GM10248 (cell line): ENCODE data around the gene LSP1.

Source experiments
- CTCF ChIA-PET: fragments of 300-600 bp; sonication (Branson Sonifier 250); formaldehyde crosslinking; extraction: SDS; loops from one replicate; lab custom pipeline; 2021; ENCODE audit warnings: antibody characterized with exemption; lab: Yijun Ruan, JAX
- POLR2A ChIA-PET: fragments of 350-650 bp; sonication (Branson Sonifier 250); formaldehyde crosslinking; extraction: SDS; loops from one replicate; lab custom pipeline; 2020; ENCODE audit warnings: antibody characterized with exemption; lab: Yijun Ruan, JAX
- DNase-seq: peaks from one replicate; pipeline ENCODE4 v3.0.0; 2012; ENCODE audit errors: extremely low spot score
- TF ChIP-seq, protein P1 (sequence below): IDR thresholded peaks from 2 replicates; pipeline ENCODE4 v1.5.1; 2012; ENCODE audit warnings: mild to moderate bottlenecking, low read depth; ENCODE audit errors: extremely low read depth, missing control alignments, control extremely low read depth

LSP1 gene

DNA sequence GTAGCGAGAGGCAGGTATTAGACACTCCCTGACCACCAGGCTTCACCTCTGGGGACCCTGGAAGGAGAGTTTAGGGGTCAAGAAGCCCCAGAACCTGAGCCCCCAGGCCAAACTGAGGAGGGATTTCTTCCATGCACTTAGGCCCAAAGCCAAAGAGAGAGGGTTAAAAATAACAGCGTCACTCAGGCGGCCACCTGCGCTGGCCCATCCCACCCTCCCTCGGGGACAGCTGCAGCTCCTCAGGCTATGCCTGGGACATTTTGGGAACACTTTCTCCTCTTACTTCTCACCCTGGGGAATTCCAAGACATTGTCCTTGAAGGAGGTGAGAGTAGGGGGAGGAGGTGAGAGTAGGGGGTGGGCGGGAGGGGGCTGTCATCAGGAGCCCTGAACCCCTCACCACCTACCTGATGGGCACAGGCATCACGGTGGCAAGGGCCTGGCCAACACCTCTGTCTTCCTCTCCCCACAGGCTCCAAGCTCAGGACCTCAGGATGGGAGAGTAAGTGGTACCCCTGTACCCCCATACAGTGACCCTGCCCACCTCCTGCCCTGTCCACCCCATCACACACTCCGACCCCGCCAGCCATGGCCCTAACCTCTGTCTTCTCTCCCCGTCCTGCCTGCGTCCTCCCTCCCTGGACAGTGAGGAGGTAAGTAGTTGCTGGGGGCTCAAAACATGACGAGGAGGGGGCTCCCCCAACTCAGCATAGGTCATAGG is 13.5 kb upstream of the LSP1 start:
- ChIA-PET CTCF (interaction anchor here (1.2 to 1.9 kb wide), 5 partner anchors 146 to 317 kb away, joined by 3 to 20 read pairs (median 6); no protein-coding TSS in a partner anchor), POLR2A (no interaction called here)
- DNase-seq, result no peak
- TF ChIP-seq, protein P1, sequence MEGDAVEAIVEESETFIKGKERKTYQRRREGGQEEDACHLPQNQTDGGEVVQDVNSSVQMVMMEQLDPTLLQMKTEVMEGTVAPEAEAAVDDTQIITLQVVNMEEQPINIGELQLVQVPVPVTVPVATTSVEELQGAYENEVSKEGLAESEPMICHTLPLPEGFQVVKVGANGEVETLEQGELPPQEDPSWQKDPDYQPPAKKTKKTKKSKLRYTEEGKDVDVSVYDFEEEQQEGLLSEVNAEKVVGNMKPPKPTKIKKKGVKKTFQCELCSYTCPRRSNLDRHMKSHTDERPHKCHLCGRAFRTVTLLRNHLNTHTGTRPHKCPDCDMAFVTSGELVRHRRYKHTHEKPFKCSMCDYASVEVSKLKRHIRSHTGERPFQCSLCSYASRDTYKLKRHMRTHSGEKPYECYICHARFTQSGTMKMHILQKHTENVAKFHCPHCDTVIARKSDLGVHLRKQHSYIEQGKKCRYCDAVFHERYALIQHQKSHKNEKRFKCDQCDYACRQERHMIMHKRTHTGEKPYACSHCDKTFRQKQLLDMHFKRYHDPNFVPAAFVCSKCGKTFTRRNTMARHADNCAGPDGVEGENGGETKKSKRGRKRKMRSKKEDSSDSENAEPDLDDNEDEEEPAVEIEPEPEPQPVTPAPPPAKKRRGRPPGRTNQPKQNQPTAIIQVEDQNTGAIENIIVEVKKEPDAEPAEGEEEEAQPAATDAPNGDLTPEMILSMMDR, result no peak

DNA sequence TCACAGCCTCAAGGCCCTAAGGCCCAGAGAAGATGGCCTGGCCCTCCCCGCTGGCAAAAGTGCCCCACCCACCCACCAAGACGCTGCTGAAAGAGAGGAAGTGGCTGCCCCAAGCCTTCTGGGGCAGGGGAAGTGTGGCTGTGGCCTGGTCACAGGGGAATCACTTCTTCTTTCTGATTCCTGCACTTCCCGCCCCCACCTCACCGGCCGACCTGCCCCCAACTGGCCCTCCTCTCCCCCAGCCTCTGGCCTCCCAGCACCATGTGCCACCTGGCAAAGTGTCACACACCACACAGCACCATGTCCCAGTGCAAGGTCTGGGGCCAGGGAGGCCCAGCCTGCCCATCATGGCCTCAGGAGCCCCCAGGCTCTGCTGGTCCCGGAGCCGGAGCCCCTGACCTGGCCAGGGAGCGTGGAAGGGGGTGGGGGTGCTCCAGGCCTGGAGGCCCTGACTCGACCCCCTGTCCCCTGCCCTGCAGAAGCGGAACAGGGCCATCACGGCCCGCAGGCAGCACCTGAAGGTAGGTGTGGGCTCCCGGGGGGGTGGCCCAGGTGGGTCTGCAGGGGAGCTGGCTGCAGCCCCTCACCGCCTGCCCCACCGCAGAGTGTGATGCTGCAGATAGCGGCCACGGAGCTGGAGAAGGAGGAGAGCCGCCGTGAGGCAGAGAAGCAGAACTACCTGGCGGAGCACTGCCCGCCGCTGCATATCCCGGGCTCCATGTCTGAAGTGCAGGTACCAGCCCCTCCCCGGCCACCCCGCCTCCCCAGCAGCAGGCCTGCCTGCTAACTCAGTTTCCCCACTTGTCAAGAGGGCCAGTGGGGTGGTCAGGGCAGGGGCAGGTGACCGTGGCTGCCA is 12.7 kb upstream of the LSP1 start:
- POLR2A ChIA-PET, result no interaction called here
- TF ChIP-seq, protein P1, result no peak
- DNase-seq, result peak; percentile 80
- CTCF ChIA-PET, result interaction anchor here (0.8 to 2.9 kb wide), 6 partner anchors 8 to 311 kb away, joined by 3 to 20 read pairs (median 6); no protein-coding TSS in a partner anchor

DNA sequence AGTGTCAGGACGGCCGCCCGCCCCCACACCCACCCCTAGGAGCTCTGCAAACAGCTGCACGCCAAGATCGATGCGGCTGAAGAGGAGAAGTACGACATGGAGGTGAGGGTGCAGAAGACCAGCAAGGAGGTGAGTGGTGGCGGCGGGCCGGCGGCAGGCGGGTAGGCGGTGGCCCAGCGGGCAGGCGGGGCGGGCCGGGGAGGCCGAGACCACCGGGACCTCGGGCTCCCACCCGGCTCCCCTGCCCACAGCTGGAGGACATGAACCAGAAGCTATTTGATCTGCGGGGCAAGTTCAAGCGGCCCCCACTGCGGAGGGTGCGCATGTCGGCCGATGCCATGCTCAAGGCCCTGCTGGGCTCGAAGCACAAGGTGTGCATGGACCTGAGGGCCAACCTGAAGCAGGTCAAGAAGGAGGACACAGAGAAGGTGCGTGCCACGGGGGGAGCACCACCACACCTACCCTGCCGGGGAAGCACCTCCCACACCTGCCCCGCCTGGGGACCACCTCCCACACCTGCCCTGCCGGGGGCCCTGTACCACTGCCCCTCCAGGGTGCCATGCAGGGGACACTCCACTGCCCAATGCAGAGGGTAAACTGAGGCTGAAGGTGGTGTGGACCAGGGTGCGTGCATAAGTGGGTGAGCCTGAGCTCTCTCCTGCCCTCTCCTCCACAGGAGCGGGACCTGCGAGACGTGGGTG is 12.0 kb upstream of the LSP1 start:
- POLR2A ChIA-PET, result no interaction called here
- CTCF ChIA-PET, result interaction anchor here (0.8 to 2.9 kb wide), 5 partner anchors 8 to 310 kb away, joined by 3 to 12 read pairs (median 6); no protein-coding TSS in a partner anchor
- TF ChIP-seq, protein P1, result no peak
- no peak for DNase-seq

DNA sequence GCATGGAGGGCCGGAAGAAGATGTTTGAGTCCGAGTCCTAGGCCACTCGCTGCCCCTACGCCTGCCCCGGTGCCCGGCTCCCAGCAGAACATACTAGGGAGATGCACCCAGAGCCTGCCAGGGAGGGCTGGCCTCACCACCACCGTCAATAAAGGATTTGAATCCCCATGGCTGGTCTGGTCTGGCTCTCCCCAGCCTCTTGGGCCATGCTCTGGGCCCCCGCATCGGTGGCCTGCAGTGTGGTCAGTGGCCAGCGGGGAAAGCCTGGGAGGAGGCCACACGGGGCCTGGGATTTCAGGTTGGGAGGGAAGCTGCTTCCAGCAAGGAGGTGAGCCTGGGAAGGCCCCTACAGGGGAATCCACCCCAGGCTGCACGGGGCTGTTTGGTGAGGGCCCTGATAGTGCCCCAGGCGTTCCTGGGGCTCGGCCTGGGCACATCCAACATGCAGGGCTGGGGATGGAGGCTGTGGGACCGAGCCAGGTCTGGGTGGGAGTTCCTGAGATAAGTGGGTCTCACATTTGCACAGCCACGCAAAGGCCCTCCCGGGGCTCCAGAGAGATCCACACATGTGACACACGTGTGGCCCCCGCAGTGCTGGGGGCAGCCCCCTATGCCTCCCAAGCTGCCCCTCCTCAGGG is 11.3 kb upstream of the LSP1 start:
- no peak for DNase-seq
- TF ChIP-seq, protein P1, result no peak
- ChIA-PET POLR2A (no interaction called here), CTCF (interaction anchor here (1.4 to 2.9 kb wide), 4 partner anchors 9 to 310 kb away, joined by 4 to 12 read pairs (median 6); no protein-coding TSS in a partner anchor)

DNA sequence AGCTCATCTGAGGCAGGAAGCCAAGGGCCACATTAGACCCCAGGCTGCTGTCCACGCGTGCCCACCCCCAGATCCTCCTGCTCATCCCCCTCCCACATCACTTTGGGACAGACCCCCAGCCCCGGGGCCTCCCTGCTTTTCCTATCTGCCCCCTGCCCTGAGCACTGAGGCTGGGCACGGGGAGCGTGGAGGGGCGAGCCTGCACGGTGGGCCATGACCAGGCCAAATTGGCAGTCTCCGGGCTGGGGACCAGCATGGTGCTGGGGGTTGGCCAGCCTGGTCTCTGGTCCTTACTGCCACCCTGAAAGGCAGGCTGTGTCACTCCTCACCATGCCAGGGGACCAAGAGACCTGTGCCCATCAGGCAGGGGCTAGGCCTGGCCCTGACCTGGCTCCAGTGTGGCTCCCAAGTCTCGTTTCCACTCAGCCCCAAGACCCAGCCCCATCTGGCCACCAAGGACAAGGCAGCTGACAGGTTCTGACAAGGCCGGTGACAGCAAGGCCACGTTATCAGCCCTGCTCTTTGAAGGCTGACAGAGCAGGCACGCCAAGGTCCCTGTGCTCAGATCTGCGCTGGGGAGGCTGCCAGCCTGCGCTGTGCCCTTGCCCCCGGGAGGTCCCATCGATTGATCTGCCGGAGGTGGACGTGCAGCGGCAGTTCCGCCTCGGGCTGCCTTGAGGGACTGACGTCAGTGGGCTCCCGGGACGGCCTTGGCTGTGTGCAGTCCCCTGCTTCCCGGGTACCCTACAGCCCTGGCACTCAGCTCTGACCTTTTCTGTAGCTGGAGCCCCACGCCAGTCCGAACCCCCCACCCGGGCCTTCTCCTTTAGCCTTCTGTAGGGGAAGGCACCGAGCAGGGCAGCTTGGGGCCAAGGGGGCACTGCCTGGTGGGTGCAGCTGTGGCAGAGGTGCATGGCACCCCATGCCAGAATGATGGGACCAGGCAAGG is 10.5 kb upstream of the LSP1 start:
- no peak for DNase-seq
- POLR2A ChIA-PET, result no interaction called here
- TF ChIP-seq, protein P1, result no peak
- CTCF ChIA-PET, result interaction anchor here (0.7 to 2.9 kb wide), 4 partner anchors 10 to 309 kb away, joined by 4 to 12 read pairs (median 6); no protein-coding TSS in a partner anchor
